A172 (cell line): Measurements from ENCODE around the gene PTMS. TPM values are rescaled to one million over a fixed set of nuclear protein-coding genes. Genes with fewer than 3 reads are reported as not detected.

ENCODE experiments used
- total RNA-seq: library from RNA; depleted of rRNA; stranded (reverse); fragments of >200 nt; shearing (Covaris generic); gene quantifications from 2 replicates; pipeline ENCODE4 v1.2.3, GENCODE V29; 2014; rRNA removed

The PTMS gene
- total RNA-seq, 1 experiment from 2014 or later = 86.8 TPM

Other genes with a start within 250 kb of the PTMS start
- 3,748 and 4,015 TPM in 2 replicates for gene GAPDH, start 231.8 kb upstream of the PTMS start, total RNA-seq
- gene IFFO1, start 210.3 kb upstream of the PTMS start, total RNA-seq = 2.1 TPM in 2 replicates
- 53.9 and 59.8 TPM in 2 replicates for gene NOP2, start 198.1 kb upstream of the PTMS start, total RNA-seq
- gene CHD4, start 159.0 kb upstream of the PTMS start, total RNA-seq = 164 and 201 TPM in 2 replicates
- gene LPAR5, start 130.4 kb upstream of the PTMS start, total RNA-seq = 2.5 TPM in 2 replicates
- 0.65 TPM in 1 of 2 replicates, not detected in the other for gene ACRBP, start 118.9 kb upstream of the PTMS start, total RNA-seq
- gene ING4, start 103.2 kb upstream of the PTMS start, total RNA-seq = 23.7 and 27.4 TPM in 2 replicates
- gene ZNF384, start 77.0 kb upstream of the PTMS start, total RNA-seq = 6.4 and 9.2 TPM in 2 replicates
- gene PIANP, start 65.5 kb upstream of the PTMS start, total RNA-seq = 0.24 and 2.3 TPM in 2 replicates
- gene COPS7A, start 42.3 kb upstream of the PTMS start, total RNA-seq = 40.7 and 45.7 TPM in 2 replicates
- gene MLF2, start 13.2 kb upstream of the PTMS start, total RNA-seq = 168 and 187 TPM in 2 replicates
- gene LAG3, start 6.2 kb downstream of the PTMS start, total RNA-seq = not detected in 2 replicates
- gene CD4, start 23.2 kb downstream of the PTMS start, total RNA-seq = not detected in 2 replicates
- gene GPR162, start 55.5 kb downstream of the PTMS start, total RNA-seq = 5.3 and 12.3 TPM in 2 replicates
- 6.9 and 7.4 TPM in 2 replicates for gene P3H3, start 62.0 kb downstream of the PTMS start, total RNA-seq
- gene GNB3, start 74.6 kb downstream of the PTMS start, total RNA-seq = 0.19 and 5.1 TPM in 2 replicates
- 30.8 and 52.8 TPM in 2 replicates for gene CDCA3, start 84.9 kb downstream of the PTMS start, total RNA-seq
- gene USP5, start 85.8 kb downstream of the PTMS start, total RNA-seq = 87.3 and 104 TPM in 2 replicates
- 675 and 790 TPM in 2 replicates for gene TPI1, start 101.2 kb downstream of the PTMS start, total RNA-seq
- 7.9 and 10.2 TPM in 2 replicates for gene SPSB2, start 106.9 kb downstream of the PTMS start, total RNA-seq
- 8.3 and 14.4 TPM in 2 replicates for gene LRRC23, start 138.5 kb downstream of the PTMS start, total RNA-seq
- gene ENO2, start 148.2 kb downstream of the PTMS start, total RNA-seq = 21.5 and 24.7 TPM in 2 replicates
- gene ATN1, start 161.6 kb downstream of the PTMS start, total RNA-seq = 3.1 and 6.6 TPM in 2 replicates
- not detected in 2 replicates for gene RNU7-1, start 177.5 kb downstream of the PTMS start, total RNA-seq
- gene C12orf57, start 177.7 kb downstream of the PTMS start, total RNA-seq = 1.8 TPM in 1 of 2 replicates, not detected in the other
- gene PTPN6, start 185.0 kb downstream of the PTMS start, total RNA-seq = 0.31 and 0.48 TPM in 2 replicates
- gene PHB2, start 204.3 kb downstream of the PTMS start, total RNA-seq = 172 and 183 TPM in 2 replicates
- gene EMG1, start 204.6 kb downstream of the PTMS start, total RNA-seq = 42.6 and 50.5 TPM in 2 replicates